ENCODE data around the gene MVK.

Gene MVK

DNA sequence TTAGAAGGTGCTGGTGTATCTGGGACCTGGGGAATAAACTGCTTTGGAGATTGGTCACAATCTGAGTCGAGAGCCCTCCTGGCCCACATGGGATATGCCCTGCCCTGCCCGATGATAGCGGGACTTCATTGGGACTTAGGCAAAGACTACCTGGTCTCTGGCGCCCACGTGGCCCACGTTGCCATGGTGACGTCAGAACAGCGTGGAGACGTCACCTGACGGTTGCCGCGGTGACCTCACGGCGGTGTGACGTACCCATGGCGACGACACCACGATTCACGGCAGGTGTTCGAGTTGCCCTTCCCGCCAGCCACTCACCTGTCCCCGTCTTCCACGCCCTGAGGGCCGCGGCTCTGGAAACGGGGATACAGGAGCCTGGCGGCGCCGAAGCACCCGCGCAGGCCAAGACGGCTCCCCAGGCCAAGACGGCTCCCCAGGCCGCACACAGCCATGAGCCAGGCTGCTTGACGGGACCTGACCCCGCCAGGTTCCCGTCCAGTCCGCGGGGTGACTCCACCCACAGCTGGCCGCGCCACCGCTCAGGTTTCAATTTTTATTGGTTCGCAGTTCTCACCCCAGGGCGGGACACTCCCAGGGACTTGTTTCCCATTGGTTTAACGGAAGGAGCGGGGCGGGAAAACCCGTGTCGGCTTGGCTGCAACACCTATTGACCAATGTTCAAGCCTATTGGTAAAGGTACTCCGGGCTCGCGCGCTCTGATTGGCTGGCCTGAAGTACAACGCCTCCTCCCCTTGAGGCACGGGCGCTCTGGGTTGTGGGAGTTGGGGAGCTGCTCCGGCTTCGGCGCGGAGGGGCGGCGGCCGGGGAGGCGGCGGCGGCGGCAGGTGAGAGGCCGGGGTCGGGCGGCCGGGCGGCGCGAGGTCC is at the start of gene MVK, which contains the start of gene MMAB:
Gene MVK, plus strand, starts transcription at position 766 of the 885 bp plus-strand sequence. CDS start 1,029 bp downstream, outside the sequence.
Gene MMAB, minus strand, starts transcription at position 476 of the 885 bp plus-strand sequence. Its CDS starts 24 bp downstream, at position 452.
- DNase-seq = peak; percentile 99

DNA sequence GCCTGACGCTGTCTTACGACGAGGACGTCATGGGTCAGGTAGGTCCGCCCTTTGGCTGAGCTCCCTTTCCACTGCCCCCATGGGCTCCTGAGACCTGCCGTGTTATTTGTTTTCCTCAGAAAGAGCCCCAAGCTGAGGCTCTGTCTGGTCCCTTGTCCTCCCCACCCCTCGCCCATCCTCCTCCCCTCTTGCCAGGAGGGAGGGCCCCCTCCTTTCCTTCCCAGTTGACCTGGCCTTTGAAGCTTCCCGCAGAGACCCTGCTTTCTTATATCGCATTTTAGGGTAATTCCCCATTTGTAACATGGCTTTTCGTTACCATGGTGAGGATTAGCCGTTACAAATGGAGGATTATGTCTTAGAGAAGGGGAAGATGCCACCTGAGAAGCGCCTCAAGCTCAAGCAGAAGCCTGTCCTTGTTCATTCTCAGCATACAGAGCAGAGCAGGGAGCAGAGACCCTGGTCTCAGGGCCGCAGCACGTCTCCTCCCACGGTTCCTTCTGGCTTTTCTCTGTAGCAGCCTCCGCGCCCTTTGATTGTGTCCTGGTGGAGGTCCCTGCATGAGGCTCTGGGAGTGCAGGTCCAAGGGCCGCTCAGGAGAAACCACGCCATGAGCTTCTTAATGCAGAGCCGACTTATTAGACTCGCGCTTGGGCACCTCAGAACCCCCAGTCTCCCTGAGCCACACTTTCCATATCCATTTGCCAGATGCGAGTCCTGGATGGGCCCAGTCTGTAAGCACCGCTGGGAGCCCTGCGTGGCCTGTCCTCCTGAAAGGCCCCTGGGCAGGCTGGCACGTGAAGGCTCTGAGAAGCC is 48.9 kb upstream of the MVK start:
- no peak for DNase-seq

DNA sequence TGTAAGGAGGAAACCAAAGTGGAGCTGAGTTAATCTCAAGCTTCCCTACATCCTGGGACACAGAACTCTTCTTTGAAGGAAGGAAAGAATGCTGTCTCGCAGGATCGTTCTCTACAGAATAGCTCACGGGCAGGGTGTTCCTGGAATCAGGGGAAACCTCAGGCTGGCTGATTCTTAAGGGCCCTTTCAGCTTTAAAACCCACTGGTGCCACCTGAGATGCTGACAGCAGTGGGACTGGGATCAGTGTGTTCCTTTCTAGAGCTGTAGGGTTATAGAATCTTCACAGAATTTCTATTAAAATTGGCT is 48.4 kb upstream of the MVK start:
- DNase-seq = no peak

DNA sequence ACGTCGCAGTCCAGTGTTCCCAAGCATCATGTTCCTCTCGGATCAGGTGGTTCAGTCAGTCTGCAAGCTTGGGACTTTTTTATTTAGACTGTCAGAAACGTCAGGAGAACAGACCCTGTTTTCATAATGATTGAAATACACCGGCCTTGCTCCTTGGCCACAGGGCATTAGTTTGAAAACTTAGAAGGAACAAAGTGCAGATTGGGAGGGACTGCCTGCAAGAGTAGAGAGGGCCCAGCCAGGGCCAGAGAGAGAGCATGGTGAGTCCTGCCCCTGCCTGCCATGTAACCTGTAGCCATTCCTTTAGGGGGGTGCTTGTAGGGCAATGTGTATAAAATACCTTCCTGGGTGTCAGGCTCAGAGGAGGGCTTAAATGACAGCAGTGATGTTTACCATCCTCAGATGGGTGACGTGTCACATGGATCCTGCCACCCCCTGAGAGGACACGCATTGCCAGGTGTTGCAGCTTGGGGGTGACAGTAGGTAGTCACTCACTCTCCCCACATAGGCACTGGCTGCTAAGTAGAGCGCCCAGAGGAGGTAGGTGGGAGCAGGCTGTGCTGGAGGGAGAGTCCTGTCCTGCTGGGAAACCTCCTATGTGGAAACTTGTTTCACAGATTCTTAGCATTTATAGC is 46.0 kb upstream of the MVK start:
- DNase-seq = no peak

DNA sequence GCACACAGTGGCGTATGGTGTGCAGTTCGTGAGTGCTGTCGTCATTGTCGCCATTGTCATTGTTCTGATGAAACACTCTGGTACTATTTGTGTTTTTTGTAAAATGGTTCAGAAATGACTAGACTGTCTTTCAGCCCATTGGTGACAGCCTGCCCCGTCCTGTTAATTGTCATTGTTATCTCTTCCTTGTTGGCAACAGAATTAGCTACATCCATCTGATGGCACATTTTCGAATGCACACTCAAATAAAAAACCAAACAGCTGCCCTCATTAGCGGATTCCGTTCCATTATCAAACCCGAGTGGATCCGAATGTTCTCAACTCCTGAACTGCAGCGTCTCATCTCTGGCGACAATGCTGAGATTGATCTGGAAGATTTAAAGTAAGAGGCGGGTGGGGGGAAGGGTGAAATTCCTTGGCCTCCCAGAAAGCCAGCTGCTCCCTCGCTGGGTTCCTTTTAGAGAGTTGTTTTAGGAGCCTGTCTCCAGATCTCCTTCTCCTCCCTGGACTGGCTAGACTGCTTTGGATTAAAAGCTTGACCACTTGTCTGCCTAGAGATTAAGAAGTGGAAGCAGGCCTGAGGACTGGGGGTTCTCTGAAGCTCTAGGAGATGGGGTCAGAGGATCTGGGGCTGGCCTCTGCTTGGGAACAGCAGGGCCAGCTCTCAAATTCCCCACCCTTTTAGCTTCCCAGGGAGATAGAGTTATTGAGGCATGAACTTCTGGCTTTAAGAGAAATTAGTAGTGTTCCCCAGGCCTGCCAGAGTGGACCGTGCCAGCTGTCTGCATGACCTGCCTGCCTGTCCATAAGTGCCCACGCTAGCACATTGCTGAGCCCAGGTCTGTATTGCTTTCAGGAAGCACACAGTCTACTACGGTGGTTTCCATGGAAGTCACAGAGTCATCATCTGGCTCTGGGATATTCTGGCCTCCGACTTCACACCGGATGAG is 43.6 kb upstream of the MVK start:
- DNase-seq = no peak

DNA sequence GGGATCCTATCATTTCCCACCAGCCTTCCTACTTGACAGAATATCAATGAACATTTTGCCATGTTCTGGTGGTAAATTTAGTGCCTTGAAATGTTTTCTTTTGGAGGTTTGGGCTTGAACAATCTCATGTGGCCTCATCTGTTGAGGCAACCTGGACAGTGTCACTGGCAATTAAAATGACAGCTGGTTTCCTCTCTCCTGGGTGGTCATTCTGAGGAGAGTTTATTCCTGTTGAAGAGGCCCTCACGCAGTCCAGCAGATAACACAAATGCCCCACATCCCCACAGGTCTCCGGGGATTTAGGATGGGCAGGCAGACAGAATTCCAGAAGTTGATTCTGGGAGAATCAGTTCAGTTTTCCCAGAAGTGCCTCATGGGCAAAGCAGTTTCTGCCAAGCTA is 42.2 kb upstream of the MVK start:
- no peak for DNase-seq

DNA sequence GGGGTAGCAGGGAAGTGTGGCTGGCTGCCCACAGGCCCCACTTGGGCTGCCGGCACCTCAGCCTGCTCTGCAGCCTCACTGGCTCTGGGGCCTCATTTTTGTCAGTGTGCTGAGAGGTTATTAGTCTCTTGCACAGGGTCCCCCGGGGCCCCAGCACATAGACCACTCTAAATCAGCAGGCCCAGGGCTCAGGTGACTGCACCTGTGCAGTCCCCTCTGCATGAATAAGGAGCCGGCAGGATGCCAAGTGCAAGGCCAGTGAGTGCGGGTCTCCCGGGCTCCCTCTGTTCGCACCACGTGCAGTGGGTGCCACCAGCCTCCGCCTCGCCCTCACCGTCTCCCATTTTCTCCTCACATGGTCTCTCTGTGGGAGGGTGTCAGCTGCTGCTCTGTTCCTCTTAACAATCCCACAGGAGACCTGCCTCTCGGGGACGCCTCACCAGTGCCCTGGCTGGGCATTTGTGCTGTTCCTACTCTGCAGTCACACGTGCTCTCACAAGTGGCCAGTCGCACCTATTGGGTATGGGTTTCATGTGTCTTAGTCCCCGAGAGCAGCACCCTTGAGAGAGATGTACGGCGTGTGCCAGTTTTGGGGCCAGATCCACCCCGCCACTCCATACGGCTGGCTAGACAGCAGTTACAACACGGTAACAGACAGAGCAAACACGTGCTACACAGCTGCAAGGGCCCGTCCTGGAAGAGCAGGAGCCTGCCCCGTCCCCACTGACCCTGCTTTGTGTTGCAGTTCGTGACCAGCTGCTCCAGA is 40.7 kb upstream of the MVK start:
- no peak for DNase-seq

DNA sequence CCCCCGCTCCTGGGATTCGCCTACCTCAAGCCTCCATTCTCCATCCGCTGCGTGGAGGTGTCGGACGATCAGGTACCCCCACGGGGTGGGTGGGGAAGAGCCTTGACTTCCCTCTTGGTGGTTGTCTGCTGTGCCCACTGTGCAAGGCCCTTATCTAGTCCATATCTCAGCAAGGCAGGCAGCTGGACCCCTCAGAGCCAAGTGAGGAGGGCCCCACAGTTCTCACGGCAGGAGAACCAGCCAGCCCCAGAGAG is 40.2 kb upstream of the MVK start:
- DNase-seq = no peak

DNA sequence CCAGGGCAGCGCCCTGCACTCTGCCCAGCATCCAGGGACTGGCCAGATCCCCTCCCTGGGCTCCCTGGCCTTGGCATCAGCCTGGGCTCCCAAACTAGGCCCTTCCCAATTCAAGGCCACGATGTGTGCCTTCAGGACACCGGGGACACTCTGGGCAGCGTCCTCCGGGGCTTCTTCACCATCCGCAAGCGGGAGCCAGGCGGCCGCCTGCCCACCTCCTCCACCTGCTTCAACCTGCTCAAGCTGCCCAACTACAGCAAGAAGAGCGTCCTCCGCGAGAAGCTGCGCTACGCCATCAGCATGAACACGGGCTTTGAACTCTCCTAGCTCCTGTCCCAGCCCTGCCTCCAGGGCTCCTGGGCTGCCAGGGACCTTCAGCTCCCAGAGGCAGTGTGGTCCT is 39.1 kb upstream of the MVK start:
- no peak for DNase-seq

DNA sequence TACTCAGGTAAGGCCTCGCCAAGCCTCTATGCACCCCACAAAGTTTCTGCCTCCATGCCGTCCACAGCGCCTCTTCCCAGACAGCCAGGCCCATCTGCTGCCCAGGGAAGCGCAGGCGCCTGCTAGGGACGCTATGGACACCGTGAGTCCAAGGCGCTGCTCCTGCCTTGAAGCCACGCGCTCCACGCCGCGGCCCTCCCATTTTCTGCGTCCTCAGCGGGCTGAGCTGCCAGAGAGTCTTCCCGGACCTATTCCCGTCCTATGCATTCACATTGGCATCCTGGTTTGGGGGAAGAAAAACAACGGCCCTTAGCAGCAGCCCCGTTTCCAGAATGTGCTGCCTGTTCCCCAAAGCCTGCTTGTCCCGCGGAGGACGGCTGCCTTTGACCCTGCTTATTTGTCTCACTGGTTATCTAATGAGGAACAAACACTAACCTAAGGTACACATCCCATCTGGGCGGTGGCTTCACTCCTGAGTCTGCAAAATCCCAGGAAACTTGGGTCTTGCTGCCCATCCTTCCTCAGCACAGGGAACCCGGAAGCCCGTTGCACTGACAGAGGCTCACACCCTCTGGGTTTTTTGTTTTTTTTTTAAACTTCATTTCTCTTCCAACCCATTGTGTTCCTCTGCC is 38.2 kb upstream of the MVK start:
- DNase-seq = no peak

DNA sequence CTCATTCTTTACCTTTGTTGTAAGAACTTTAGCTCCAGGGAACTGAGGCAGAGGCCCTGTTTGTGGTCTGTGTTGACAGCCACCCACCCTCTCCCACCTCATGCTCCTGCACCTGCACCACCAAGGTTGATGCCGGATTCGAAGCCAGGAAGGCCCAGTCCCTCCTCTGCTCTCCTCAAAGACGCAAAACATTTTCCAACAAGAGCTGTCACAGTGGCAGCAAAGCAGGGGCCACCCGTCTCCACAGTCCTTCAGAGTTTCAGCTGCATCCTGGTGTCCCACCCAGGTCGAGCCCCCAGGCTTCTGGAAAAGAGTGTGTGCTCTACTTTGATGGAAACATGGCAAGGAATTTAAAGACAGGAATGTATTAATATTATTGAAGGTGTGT is 37.7 kb upstream of the MVK start:
- DNase-seq = no peak

DNA sequence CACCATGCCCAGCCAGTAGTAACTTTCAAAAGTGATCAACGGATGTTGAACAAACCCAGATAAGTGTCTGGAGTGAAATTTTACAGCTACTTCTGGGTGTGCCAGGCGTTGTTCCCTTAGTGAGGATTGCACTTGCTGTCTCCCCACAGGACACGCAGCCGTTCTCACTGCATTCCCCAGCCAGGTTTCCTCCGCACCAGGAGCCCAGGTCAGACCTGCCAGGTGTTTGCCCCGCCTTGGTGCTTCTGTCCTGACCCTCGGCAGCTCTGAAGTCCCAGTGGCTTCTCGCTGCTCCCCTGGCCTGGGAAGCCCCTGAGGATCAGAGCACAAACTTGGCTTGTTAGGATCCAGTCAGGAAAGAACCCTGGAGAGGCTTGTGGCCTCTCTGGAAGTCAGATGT is 36.5 kb upstream of the MVK start:
- no peak for DNase-seq

DNA sequence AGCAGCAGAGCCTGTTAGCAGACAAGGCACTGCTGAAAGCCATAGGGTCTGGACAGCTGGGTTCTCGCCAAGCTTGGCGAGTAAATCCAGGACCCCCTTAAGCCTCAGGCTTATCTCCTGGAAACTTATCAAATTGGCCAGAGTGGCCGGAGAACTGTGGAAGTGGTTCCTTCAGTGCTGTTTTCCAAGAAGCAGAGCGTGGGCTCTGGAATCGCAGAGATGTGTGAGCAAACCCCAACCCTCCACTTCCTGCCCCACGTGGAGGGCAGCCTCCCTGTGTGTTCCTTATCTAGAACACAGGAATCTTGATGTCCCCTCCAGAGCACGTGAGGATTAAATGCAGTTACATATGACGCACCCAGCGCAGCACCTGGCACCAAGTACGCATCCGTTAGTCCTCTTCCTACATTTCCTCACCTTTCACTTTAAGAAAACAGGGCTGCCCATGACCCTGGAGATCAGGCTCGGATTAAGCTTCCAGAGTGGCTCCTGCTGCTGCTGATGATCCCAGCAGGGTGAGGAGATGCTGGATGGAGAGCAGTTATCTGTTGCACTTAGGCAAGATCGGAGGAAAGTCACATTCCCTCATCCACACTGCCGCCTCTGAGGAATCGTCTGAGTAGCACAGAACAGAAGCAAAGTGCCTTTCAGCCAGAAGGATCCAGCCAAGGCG is 35.3 kb upstream of the MVK start:
- DNase-seq = no peak

DNA sequence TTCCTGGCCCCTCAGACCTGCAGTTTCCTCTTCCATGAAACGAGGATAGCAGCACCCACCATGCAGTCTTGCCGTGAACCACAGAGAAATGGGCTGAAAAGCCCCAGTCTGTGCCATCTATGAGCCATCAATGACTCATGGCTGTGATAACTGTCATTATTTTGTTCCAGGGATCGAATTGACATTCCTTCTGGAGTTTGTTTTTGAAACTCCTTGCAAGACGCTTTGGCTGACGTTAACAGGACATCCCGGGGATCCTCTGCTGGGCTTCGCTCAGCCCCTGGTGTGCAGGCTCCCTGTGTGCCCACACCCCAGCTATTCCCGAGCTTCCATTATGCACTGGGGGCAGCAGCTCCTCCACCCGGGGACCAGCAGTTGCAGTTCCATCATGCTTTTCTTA is 34.1 kb upstream of the MVK start:
- DNase-seq = no peak

DNA sequence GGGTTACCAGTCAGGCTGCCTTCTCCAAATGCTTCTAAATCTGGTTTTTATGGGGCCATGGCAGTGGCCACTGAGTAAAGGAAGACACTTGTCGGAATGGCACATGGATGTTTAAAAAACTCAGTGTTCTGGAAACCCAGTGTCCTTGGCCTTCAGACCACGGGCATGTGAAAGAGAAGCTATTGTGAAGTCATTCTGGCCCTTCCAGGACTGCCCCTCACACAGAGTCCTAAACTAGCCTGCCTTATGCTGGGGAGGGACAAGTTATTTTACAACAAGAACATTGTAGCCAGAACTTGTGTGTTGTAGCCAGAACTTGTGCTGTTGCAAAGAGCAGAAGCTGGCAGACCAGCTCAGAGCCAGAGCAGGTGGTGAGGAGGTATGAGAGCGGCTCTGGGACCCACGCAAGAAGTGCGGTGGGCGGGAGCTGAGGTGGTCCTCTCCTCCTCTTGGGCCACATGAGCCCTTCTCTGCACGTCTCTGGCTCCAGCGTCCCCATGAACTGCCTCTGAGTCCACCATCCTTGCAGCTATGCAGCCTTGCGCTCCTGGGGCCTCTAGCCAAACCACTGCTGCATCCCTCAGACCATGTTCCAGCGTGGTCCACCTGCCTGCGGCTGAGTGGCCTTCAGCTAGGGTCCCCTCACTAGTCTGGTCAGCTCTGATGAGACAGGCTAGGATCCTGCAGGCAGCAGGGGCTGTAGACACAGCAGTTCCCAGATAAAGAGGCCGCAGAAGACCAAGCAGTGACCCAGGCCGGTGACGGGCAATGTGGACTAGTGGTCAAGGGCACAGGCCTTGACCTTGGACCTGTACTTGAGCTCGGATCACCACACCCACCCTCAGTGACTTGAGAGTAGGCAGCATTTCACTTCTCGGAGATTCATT is 32.8 kb upstream of the MVK start:
- no peak for DNase-seq

DNA sequence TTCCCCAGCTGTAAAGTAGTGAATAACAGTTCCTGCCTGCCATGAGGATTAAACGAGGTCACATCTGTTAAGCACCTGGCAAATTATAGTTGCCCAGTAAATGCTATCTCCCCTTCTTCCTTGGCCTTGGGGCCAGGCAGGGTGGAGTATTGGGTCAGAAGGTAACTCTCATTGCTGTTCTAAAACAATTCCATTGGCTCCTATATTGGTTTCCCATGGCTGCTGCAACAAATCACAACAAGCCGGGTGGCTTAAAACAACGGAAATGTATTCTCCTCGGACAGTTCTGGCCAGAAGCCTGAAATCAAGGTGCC is 32.2 kb upstream of the MVK start:
- DNase-seq = no peak

DNA sequence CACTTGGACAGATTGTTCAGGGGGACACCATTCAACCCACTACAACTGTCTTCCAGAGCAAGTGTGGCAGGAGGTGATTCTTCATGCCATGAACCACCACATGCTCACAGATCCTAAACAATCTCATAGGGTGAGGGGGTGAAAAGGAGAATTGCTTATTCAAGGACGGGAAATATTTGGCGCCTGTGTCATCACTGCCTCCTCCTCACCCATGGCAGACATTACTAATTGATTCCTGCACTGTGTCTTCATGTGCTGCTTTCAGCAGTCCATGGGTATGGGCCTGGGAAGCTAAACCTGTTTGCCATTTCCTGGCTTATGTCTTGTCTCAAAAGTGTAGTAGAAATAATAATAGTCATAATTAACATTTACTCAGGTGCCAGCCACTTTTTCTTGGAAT is 31.6 kb upstream of the MVK start:
- no peak for DNase-seq

DNA sequence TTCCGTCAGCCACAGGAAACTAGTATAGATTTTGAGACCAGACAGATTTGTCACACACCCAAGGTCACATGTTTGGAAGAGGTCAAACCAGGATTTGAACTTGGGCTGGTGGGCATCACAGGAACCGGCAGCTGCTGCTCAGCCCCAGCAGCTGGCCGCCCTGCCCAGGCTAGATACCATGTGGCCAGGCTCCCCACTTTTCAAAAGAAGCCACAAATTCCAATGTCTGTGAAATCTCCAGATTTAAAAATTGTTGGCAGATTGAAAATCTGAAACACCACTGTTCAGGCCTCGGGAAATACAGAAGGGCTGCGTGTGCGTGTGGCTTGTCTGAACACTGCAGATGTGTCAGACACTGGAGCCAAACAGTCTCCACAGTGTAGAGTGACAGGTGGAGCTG is 30.7 kb upstream of the MVK start:
- no peak for DNase-seq

DNA sequence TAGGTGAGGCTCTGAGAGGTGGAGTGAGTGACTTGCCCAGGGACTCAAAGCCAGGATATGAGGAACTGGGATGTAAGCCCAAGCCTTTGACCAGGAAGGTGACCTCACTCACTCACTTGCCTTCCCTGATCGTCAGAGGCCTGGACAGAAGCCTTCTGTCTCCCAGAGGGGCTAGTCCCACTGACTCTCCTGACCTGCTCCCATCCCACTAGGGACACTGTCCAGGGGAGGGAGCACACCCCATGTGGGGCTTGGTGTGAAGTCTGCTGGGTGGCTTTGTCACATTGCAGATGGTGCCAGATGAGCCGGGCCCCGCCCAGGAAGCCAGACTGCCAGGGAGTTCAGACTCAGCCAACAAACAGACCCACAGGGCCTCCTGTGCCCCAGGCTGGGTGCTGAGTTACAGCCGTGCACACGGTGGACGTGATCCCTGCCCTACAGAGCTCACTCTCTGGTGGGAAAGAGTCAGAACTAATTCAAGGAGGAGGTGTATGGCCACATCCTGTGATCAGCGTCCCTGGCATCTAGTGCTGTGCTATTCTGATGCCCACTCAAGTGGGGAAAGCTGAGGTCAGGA is 28.6 kb upstream of the MVK start:
- no peak for DNase-seq

DNA sequence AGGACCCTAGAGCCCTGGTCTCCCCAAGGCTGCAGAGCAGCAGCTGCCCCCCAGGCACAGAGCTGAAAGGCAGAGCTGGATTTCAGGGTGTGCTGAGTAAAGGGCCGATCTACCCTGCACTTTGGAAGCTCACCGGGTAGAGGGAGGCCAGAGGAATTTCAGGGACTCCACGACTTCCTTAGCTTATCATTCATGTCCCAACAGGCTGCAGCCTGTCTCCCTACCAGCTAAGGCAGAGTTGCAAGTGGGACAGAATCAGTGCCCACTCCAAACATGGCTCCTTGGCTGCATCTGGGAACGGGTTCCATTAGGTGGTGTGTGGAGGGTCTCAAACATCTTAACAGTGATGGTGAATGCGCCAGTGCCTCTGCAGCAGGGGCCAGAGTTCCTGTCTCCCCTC is 27.8 kb upstream of the MVK start:
- DNase-seq = no peak

All from stimulated activated CD4-positive, alpha-beta T cell treated with anti-CD3 and anti-CD28 coated beads, Interleukin-4, amount 100 ng/mL, for 24 hours (primary cell).